ENCODE results near the gene CNTN6.
"Not testable (repeated sequence)": the region's sequence is repeated elsewhere in the genome, so short reads cannot be mapped to it uniquely, and the experiment has no call there.

The CNTN6 gene

GRCh38 chr3:1365528-1365927 lies 272.7 kb downstream of the CNTN6 start:
- no peak for DNase-seq
- in situ Hi-C loops (cut with HindIII; ENCODE audit: low pct_ligation_motif_present, low pct_unique_long_range_greater_than_20kb, low sequenced_read_pairs): no loop called here

- DNase-seq: no peak
- in situ Hi-C loops (cut with HindIII; ENCODE audit: low pct_ligation_motif_present, low pct_unique_long_range_greater_than_20kb, low sequenced_read_pairs): no loop called here
Observed at GRCh38 chr3:1374471-1374870, 281.6 kb downstream of the CNTN6 start.

GRCh38 chr3:1375145-1375544 lies 282.3 kb downstream of the CNTN6 start:
- no peak for DNase-seq
- in situ Hi-C loops (cut with HindIII; ENCODE audit: low pct_ligation_motif_present, low pct_unique_long_range_greater_than_20kb, low sequenced_read_pairs): no loop called here

GRCh38 chr3:1380926-1381646 lies 288.3 kb downstream of the CNTN6 start:
- no peak for DNase-seq
- in situ Hi-C loops (cut with HindIII; ENCODE audit: low pct_ligation_motif_present, low pct_unique_long_range_greater_than_20kb, low sequenced_read_pairs): no loop called here

GRCh38 chr3:1381647-1382036 lies 288.8 kb downstream of the CNTN6 start:
- in situ Hi-C loops (cut with HindIII; ENCODE audit: low pct_ligation_motif_present, low pct_unique_long_range_greater_than_20kb, low sequenced_read_pairs): no loop called here

GRCh38 chr3:1387396-1387905 lies 294.6 kb downstream of the CNTN6 start:
- DNase-seq; in situ Hi-C loops (cut with HindIII; ENCODE audit: low pct_ligation_motif_present, low pct_unique_long_range_greater_than_20kb, low sequenced_read_pairs): not testable (repeated sequence)

More at GRCh38 chr3:1381647-1382036, 288.8 kb downstream of the CNTN6 start:
- DNase-seq: no peak

- DNase-seq: no peak
- in situ Hi-C loops (cut with HindIII; ENCODE audit: low pct_ligation_motif_present, low pct_unique_long_range_greater_than_20kb, low sequenced_read_pairs): no loop called here
Observed at GRCh38 chr3:1394188-1394587, 301.4 kb downstream of the CNTN6 start.

GRCh38 chr3:1400571-1400970 lies 307.7 kb downstream of the CNTN6 start:
- DNase-seq: no peak
- in situ Hi-C loops (cut with HindIII; ENCODE audit: low pct_ligation_motif_present, low pct_unique_long_range_greater_than_20kb, low sequenced_read_pairs): no loop called here

- no peak for DNase-seq
- in situ Hi-C loops (cut with HindIII; ENCODE audit: low pct_ligation_motif_present, low pct_unique_long_range_greater_than_20kb, low sequenced_read_pairs): no loop called here
Observed at GRCh38 chr3:1404270-1404962, 311.6 kb downstream of the CNTN6 start.

- in situ Hi-C loops (cut with HindIII; ENCODE audit: low pct_ligation_motif_present, low pct_unique_long_range_greater_than_20kb, low sequenced_read_pairs): no loop called here
- DNase-seq: no peak
Observed at GRCh38 chr3:1406250-1406649, 313.4 kb downstream of the CNTN6 start.

- DNase-seq: no peak
- in situ Hi-C loops (cut with HindIII; ENCODE audit: low pct_ligation_motif_present, low pct_unique_long_range_greater_than_20kb, low sequenced_read_pairs): no loop called here
Observed at GRCh38 chr3:1421577-1421976, 328.8 kb downstream of the CNTN6 start.

- DNase-seq: no peak
Observed at GRCh38 chr3:1423566-1424089, 330.8 kb downstream of the CNTN6 start.

GRCh38 chr3:1439395-1439794 lies 346.6 kb downstream of the CNTN6 start:
- DNase-seq: peak; percentile 24
- in situ Hi-C loops (cut with HindIII; ENCODE audit: low pct_ligation_motif_present, low pct_unique_long_range_greater_than_20kb, low sequenced_read_pairs): no loop called here

More at GRCh38 chr3:1423566-1424089, 330.8 kb downstream of the CNTN6 start:
- in situ Hi-C loops (cut with HindIII; ENCODE audit: low pct_ligation_motif_present, low pct_unique_long_range_greater_than_20kb, low sequenced_read_pairs): no loop called here

GRCh38 chr3:1442271-1442670 lies 349.4 kb downstream of the CNTN6 start:
- no peak for DNase-seq
- in situ Hi-C loops (cut with HindIII; ENCODE audit: low pct_ligation_motif_present, low pct_unique_long_range_greater_than_20kb, low sequenced_read_pairs): no loop called here

- in situ Hi-C loops (cut with HindIII; ENCODE audit: low pct_ligation_motif_present, low pct_unique_long_range_greater_than_20kb, low sequenced_read_pairs): no loop called here
- no peak for DNase-seq
Observed at GRCh38 chr3:1444195-1444594, 351.4 kb downstream of the CNTN6 start.

- in situ Hi-C loops (cut with HindIII; ENCODE audit: low pct_ligation_motif_present, low pct_unique_long_range_greater_than_20kb, low sequenced_read_pairs): no loop called here
- no peak for DNase-seq
Observed at GRCh38 chr3:1446531-1446930, 353.7 kb downstream of the CNTN6 start.

GRCh38 chr3:1447452-1447851 lies 354.6 kb downstream of the CNTN6 start:
- DNase-seq: no peak
- in situ Hi-C loops (cut with HindIII; ENCODE audit: low pct_ligation_motif_present, low pct_unique_long_range_greater_than_20kb, low sequenced_read_pairs): no loop called here

GRCh38 chr3:1448443-1448842 lies 355.6 kb downstream of the CNTN6 start:
- in situ Hi-C loops (cut with HindIII; ENCODE audit: low pct_ligation_motif_present, low pct_unique_long_range_greater_than_20kb, low sequenced_read_pairs): no loop called here
- no peak for DNase-seq
